Measurements from ENCODE around the gene SEMA3B.
A peak's percentile ranks its signal among the peaks of the same experiment; 100 is the strongest.

The SEMA3B gene

DNA sequence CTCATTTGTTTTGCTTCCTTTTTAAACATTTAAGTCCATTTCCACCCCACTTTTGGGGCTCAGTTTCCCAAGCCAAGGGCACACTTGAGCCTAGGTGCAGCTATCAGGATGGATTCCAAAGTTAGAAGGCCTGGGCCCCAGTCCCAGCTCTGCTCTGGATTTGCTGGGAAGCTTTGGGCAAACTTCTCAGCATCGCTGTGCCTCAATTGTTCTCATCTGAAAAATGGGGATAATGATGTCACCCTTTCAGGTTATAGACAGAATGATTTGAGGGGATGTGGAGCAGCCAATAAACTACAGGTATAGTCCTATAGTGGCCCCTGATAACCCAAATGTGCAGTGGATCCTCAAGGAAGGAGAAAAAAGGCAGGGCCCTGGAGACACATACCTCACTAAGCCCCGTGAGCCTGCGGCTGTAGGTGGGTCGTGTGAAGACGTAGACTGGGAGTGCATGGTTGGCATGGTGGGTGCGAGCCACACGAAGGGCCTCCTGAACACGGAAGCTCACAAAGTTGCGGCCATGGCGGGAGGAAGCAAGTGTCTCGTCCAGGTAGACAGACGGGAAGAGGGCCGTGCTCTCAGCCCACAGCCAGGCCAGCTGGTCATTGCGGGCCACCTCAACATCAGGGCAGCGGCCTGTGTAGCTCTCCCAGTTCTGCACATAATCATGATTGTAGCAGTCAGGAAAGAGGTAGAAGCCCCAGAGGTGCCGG is 50.4 kb downstream of the SEMA3B start:
- DNase-seq = no peak

DNA sequence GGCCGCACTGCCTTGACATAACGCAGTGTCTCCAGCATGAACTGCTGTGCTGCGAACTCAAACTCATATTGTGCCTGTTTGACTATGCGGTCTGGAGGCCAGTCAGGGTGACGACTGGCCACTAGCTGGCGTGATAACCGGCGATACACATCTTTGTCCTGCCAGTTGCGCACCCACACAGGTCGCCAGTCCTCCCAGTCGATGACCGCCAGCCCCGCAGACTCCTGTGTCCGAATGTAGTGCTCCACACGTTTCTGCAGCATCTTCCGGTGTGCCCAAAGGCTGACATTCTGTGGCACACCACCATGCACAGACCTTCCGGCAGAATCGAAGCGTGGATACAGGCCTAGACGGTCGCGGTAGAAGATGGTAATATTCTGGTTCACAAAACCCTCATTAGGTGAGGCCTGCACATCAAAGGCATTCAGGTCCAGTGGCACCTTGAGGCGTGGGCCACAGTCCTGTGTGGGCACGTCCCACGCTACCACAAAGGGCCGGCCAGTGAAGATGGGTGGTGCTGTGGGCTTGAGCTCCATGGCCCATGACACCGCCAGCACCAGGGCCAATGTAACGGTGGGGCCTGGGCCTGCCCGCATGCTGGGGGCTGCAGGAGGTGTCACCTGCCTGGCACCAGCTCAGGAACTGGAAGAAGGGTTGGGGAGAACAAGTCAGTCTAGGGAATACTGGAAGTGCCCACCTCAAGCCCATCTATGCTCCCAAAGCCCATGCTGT is 51.1 kb downstream of the SEMA3B start:
- DNase-seq = no peak

DNA sequence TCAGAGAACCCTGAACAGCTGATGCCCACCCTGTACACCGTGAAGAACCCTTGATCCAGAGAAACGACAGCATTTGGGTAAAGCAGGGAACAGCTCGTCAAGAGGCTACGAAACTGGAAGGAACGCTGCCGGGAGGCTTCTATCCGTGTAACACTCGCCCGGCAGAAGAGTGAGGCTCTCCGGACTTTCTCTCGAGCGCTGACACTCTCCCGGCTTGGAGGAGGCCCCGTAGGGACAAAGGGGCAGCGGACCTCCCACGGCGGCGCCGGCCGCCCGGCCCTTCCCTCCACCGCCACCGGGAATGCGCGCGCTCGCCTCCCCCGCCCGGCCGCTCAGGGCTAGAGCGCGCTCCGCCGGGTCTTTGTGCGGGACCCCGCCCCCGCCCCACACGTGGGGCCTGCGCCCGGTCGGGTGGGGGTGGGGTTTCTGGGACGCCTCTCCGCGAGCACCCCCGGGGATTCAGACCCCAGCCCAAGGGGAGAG is 51.9 kb downstream of the SEMA3B start:
- DNase-seq = peak; percentile 74

- DNase-seq = peak; percentile 90
These were observed 52.6 kb downstream of the SEMA3B start for GRCh38 chr3:50321336-50322114.

DNA sequence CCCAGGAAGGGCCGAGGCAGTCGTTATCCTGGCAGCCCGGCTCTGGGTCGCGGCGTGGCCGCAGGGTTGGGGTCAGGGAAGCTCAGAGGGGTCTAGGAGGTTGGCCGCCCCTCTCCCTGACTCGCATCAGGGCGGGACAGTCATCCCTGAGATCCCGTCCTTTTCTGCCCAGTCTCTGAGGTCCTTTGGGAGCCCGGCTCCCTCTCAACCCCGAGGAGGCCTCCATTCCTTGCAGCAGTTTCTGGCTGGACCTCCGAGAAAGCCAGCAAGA is 53.1 kb downstream of the SEMA3B start:
- DNase-seq = no peak

GRCh38 chr3:50322386-50323091 is 53.6 kb downstream of the SEMA3B start, which contains the start of gene HYAL2:
HYAL2 (minus strand) TSS chr3:50322745; CDS start chr3:50320489, 2,256 bp downstream.
- DNase-seq = no peak

GRCh38 chr3:50323092-50323600 is 54.2 kb downstream of the SEMA3B start:
- no peak for DNase-seq

DNA sequence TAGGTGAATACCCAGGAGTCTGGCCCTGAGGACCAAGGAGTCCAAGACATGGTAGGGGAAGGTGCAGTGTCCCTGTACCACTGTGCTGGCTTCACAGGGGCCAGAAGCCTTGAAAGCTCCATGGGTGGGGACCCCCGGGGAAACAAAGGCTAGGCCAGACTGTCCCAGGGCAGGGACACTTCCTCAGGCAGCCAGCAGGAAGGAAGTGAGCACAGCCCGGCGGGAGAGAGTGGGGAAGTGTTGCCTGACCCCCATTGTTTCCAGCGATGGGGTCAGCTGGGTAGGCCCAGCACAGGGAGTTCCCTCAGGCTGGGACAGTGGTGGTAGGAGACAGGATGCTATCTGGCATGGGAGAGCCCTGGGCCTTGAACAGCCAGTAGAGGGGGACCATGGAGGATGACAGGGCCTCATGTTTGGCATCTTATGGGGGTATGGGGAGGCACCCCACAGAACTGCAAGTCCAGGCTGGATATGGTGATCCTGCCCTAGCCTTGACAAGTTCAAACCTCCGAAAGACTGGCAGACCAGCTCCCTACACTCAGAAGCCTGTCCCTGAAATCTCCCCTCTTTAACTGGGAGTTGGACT is 54.8 kb downstream of the SEMA3B start:
- no peak for DNase-seq

- DNase-seq = peak; percentile 63
These were observed 55.6 kb downstream of the SEMA3B start for GRCh38 chr3:50324351-50325112.

DNA sequence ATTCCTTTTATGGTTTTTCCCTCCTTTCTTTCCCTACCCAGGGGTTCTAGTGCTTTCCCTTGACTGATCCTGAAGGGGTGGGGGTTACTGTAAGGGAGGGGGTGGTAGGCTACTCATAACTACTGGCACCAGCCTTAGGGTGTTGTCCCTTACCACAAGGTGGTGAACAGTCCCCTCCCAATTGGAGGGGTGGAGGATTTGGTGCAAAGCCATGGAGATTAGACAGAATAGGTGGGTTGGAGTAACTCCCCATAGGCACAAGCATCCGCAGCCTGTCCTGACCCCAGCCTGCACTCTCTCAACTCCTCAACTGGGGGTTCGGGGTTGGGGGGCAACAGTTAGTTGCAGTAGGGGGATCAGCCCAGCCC is 56.1 kb downstream of the SEMA3B start:
- no peak for DNase-seq

- DNase-seq = no peak
These were observed 56.7 kb downstream of the SEMA3B start for GRCh38 chr3:50325497-50326181.

GRCh38 chr3:50326182-50326541 is 57.2 kb downstream of the SEMA3B start:
- DNase-seq = no peak

GRCh38 chr3:50327129-50327528 is 58.2 kb downstream of the SEMA3B start:
- DNase-seq = no peak

All from fibroblast of skin of abdomen (primary cell).